GM18505 (cell line): ENCODE measurements around the gene CALM3.
"Not testable (repeated sequence)": the region's sequence is repeated elsewhere in the genome, so short reads cannot be mapped to it uniquely, and the experiment has no call there.

Source experiments
- ATAC-seq: cut with Tn5 transposase; IDR thresholded peaks from one replicate; pipeline ENCODE4 v1.9.1; 2021; ENCODE audit not compliant: unreplicated experiment
- POLR2A ChIP-seq: IDR thresholded peaks from 4 replicates; pipeline ENCODE4 v1.6.1; 2011; ENCODE audit warnings: borderline replicate concordance; ENCODE audit not compliant: insufficient read depth, insufficient read length; ENCODE audit errors: extremely low read depth

Gene CALM3

DNA sequence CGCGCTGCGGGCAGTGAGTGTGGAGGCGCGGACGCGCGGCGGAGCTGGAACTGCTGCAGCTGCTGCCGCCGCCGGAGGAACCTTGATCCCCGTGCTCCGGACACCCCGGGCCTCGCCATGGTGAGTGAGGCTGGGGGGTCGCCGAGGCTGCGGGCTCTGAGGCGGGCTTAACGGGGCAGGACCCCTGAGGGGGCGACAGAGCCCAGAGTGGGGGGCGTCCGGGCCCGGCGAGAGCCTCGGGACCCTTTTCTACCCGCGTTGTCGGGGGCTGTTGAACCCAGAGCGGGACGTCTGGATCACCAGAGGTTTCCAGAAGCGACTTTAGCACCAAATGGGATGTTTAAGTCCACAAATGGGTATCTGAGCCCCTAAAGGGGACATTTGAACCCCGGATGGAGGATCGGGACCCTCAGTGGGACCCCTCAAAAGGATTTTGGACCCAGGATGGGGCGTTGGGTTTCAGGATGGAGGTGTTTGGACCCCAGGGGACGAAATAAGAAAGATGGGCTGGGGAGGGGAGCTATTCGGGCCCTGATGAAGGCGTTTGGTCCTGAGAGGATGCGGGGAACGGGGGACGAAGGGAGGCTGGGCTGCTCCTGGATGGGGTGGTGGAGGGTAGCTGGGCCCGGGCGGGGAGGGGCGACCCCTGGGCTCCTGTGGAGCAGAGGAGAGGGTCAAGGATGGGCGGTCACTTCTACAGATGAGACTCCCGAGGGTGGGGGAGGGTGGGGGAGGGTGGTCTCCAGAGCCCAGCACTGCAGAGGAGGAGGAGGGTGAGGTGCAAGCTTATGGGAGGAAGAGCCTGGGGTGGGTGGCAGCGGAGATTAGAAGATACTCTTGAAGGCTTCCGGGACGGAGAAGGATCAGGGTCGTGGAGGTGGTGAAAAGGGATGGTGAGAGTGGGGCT, at the start of gene CALM3:
TSS of gene CALM3 (plus strand) at position 13 of the 907 bp plus-strand sequence. CDS start at position 118, 105 bp downstream.
- peak; percentile 83 for TF ChIP-seq POLR2A
- ATAC-seq: no peak

DNA sequence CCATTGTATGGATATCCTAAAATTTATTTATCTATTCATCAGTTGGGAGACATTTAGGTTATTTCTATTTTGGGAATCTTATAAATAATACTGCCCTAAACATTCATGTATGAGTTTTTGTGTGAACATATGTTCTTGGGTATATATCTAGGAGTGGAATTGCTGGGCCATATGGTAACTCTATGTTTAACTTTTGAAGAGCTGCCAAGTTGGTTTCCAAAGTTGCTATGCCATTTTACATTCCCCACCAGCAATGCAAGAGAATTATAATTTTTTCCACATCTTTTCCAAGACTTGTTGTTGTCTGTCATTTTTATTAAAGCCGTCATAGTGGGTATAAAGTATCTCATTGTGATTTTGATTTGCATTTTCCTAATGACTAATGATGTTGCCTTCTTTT, 48.2 kb upstream of the CALM3 start:
- no peak for TF ChIP-seq POLR2A
- no peak for ATAC-seq

DNA sequence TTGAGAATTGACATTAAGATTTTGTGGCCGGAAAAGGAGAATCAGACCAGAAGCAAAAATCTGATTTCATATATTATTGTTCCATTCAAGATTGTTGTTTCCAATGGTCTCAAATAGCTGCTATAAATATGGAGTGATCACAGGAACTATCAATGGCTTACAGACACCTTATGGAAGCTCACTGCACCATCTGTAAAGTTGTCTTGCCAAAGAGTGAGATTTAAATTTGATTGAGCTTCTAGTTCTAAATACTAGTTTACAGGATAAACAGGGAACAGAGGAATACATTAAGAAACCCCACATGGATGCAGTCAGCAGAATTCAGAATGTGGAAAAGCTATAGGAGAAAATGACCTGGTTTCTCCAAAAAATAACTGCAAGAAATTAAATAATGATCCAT, 47.0 kb upstream of the CALM3 start:
- no peak for ATAC-seq
- no peak for TF ChIP-seq POLR2A

DNA sequence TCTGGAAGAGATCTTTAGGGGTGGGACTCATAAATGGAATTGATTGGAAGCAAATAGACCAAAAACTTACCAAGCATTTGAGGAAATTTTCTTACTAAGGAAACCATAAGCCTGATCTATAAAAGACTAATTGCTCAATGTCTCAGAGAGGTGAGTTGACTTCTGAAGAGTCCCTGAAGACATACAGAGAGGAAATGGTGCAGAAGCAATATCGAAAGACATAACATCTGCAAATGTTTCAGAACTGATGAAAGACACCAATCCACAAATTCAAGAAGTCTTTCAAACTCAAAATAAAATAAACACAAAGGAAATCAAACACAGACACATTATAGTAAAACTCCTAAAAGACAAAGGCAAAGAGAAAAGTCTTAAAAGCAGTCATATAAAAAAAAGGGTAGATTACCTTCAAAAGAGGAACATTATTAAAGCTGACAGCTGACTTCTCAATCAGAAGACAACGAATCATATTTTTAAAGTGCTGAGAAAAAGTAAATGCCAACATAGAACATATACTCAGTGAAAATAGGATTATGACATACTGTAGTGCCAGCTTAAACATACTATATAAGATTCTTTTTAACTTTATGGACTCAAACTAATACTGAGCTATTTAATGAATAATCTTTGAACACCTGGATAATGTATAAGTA, 45.4 kb upstream of the CALM3 start:
- ATAC-seq: no peak
- no peak for TF ChIP-seq POLR2A

DNA sequence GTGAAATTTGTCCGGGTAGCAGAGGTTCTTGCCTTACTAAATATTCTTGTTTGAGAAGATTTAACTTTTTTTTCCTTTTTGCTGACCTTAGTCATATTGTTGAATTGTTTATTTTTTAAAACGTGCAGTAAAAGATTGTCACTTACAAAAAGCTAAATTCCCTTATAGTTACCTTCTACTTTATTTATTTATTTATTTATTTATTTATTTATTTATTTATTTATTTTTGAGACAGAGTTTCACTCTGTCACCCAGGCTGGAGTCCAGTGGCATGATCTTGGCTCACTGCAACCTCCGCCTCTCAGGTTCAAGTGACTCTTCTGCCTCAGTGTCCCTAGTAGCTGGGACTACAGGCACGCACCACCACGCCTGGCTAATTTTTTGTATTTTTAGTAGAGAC, 44.7 kb upstream of the CALM3 start:
- not testable (repeated sequence) for ATAC-seq

DNA sequence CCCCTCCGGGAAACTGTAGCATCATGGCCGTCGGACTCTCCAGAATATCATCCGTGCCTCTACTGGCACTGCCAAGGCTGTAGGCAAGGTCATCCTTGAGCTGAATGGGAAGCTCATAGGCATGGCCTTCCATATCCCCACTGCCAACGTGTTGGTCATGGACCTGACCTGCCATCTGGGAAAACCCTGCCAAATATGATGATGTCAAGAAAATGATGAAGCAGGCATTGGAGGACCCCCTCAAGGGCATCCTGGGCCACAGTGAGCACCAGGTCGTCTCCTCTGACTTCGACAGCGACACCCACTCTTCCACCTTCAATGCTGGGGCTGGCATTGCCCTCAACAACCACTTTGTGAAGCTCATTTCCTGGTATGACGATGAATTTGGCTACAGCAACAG, 41.9 kb upstream of the CALM3 start:
- no peak for ATAC-seq
- TF ChIP-seq POLR2A: no peak

DNA sequence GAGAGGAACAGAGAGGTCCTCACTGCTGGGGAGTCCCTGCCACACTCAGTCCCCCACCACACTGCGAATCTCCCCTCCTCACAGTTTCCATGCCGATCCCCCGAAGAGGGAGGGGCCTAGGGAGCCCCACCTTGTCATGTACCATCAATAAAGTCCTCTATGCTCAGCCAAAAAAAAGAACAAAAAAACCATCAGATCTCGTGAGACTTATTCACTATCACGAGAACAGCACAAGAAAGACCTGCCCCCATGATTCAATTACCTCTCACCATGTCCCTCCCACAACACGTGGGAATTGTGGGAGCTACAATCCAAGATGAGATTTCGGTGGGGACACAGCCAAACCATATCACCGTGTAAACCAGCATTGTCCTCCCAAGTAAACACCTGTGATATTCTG, 41.5 kb upstream of the CALM3 start:
- not testable (repeated sequence) for ATAC-seq

DNA sequence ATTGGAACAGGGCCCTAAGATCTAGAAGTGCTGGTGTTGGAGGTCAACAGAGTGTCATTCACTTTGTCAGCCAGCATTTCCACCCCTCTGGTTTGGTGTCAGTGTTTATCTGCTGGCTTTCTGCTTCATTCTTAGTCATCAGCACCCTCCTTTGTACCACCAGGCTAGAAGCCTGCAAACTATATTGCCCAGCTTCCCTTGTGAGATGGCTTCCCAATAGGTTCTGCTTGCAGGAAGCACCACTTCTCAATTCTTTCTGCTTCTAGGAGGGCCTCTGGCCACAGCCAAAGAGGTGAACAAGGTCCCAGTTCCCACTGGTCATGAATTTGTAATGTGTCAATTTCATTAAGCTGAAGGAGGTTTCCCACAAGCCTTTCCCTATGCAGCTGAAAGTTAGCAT, 36.4 kb upstream of the CALM3 start:
- ATAC-seq: no peak
- TF ChIP-seq POLR2A: no peak

DNA sequence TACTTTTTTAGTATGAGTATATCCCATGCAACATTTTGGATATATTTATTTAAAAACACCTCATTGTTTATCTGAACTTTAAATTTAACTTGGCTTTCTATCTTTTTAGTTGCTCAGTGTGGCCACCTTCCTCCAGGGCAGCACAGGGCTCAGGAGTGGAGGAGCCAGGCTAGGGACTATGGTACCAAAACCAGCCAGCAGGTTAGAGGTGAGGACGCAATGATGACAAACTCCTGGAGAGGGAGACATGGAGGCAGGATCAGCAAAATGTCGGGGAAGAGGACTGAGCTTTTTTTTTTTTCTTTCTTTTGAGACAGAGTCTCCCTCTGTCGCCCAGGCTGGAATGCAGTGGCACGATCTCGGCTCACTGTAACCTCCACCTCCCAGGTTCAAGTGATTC, 29.6 kb upstream of the CALM3 start:
- no peak for ATAC-seq
- no peak for TF ChIP-seq POLR2A

DNA sequence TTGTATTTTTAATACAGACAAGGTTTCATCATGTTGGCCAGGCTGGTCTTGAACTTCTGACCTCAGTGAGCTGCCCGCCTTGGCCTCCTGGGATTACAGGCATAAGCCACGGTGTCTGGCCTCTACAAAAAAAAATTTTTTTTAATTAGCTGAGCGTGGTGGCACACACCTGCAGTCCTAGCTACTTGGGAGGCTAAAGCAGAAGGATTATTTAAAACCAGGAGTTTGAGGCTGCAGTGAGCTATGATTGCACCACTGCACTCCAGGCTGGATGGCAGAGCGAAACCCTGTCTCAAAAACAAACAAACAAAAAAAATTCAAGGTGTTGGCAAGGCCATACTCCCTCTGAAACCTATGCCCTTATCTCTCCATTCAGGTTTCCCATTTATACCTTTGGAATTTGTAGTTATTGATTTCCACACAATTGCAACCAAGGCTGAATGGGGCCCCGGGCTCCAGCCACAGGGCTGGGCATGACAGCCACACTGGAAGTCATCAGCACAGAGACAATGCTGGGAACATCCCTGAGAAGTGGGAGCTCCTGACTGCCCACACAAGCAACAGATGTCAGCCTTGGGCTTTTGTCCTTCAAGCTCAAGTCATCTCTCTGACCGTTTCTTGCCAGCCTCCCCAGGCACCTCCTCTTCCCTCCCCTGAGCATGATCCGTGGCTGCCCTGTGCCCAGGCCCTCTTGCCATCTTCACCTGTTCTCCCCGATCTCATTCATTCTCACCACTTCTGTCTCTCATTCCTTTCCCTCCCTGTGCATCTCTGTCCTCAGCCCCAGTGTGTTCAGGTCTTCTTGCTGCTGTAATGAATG, 27.2 kb upstream of the CALM3 start:
- no peak for TF ChIP-seq POLR2A
- ATAC-seq: no peak

DNA sequence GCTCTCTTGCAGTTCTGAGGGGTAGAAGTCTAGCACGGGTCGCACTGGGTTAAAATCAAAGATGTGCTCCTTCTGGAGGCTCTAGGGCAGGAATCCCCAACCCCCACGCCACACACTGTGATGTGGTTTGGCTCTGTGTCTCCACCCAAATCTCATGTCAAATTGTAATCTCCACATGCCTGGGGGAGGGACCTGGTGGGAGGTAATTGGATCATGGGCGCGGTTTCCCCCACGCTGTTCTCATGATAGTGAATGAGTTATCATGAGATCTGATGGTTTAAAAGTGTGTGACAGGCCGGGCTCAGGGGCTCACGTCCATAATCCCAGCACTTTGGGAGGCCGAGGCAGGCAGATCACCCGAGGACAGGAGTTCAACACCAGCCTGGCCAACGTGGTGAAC, 26.6 kb upstream of the CALM3 start:
- ATAC-seq: no peak
- no peak for TF ChIP-seq POLR2A

DNA sequence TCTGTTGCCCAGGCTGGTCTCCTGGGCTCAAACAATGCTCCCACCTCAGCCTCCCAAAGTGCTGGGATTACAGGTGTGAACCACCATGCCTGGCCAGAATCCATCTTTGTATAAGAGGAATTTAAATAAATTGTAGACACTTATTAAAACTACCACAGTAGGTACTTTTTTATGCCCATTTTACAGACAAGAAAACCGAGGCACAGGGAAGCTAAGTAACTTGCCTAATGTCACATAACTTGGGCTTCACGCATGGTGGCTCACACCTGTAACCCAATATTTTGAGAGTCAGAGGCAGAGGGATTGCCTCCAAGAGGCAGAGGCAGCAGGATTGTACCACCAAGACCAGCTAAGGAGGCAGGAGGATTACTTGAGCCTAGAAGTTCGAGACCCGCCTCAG, 22.7 kb upstream of the CALM3 start:
- ATAC-seq: no peak

DNA sequence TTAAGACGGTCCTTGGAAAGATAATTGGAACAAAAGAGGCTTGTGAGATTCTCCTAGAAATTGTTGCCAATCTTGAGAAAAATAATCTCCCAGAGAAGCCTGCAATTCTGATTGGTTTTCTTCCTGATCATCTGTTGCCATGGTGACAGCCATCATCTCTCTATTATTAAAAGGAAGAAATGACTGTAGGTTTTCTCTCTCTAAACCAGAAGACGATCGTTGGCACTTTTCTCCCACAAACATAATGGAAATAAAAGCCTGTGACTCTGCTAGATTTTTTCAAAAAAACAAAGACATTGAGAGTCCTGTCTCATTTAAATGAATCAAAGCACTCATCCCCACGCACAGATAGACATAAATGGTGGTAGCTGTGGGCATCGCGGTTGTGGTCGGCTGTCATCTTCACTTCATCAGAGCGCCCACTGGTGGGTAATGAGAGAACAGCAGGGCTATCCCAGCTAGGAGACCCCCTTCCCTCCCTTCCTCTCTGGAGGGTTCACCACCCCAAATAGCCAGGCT, 21.7 kb upstream of the CALM3 start:
- ATAC-seq: no peak
- no peak for TF ChIP-seq POLR2A

More for the DNA sequence above, 22.7 kb upstream of the CALM3 start:
- no peak for TF ChIP-seq POLR2A
